ENCODE data around the gene GAGE10. TPM values are rescaled to one million over a fixed set of nuclear protein-coding genes. Genes with fewer than 3 reads are reported as not detected.
"Not testable (repeated sequence)": the region's sequence is repeated elsewhere in the genome, so short reads cannot be mapped to it uniquely, and the experiment has no call there.

Gene GAGE10
- total and polyA plus RNA-seq, 2 donors (not counting 1 experiment from before 2014, with no cell fraction given): not detected

- intact Hi-C loops (cut with micrococcal nuclease); H3K27ac Mint-ChIP-seq; H3K9ac ChIP-seq (ENCODE audit: low read length); H4K20me1 ChIP-seq (ENCODE audit: control insufficient read depth, insufficient read depth, low read length, poor library complexity, severe bottlenecking); H3K4me2 ChIP-seq (replicated peaks; ENCODE audit: low read depth, low read length, poor library complexity, severe bottlenecking); ATAC-seq (ENCODE audit: low read depth); POLR2A ChIA-PET; H3K27ac ChIP-seq (ENCODE audit: low read length in 2 of 2); H3K36me3 ChIP-seq (replicated peaks in 1 of 2; ENCODE audit: control extremely low read depth in 1 of 2, control insufficient read depth in 1 of 2, extremely low read depth in 1 of 2, insufficient read depth in 2 of 2, low read length in 1 of 2); H3K27me3 ChIP-seq (replicated peaks in 1 of 4; ENCODE audit: control extremely low read depth in 1 of 4, control insufficient read depth in 3 of 4, insufficient read depth in 4 of 4, low read length in 3 of 4); H3K79me2 ChIP-seq (ENCODE audit: control insufficient read depth, insufficient read depth, low read length); H3K9me3 Mint-ChIP-seq (ENCODE audit: insufficient read depth); H3K4me1 Mint-ChIP-seq; H3K4me1 ChIP-seq (ENCODE audit: control insufficient read depth in 2 of 2, insufficient read depth in 2 of 2, low read length in 2 of 2); H3K27me3 Mint-ChIP-seq; H3K4me3 ChIP-seq (ENCODE audit: control extremely low read depth in 1 of 5, extremely low read depth in 1 of 5, insufficient read depth in 1 of 5, low read depth in 2 of 5, low read length in 4 of 5); H3K4me3 Mint-ChIP-seq; CTCF ChIA-PET; H2AFZ ChIP-seq (ENCODE audit: insufficient read depth, low read depth, low read length, poor library complexity, severe bottlenecking); DNase-seq; H3K9me3 ChIP-seq (ENCODE audit: control extremely low read depth in 1 of 3, control insufficient read depth in 2 of 3, insufficient read depth in 1 of 3, low read length in 2 of 3): not testable (repeated sequence)
- WGBS (ENCODE audit: insufficient coverage): no CpG with 5 or more reads among the region's 7 CpGs
Measured at GRCh38 chrX:49323735-49324134, 20.3 kb downstream of the GAGE10 start.

DNA sequence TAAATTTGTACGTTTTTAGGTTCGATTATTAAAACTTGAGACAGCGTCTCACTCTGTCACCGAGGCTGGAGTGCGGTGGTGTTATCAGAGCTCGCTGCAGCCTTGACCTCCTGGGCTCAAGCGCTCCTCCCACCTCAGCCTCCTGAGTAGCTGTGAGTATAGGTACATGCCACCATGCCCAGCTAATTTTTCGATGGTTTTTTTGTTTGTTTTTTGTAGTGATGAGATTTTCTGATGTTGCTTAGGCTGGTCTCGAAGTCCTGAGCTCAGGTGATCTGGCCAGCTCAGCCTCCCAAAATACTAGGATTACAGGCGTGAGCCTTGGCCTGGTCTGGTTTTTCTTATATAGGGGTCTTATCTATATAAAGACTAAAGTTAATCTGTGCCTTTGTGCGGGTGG, 27.0 kb downstream of the GAGE10 start:
- H2AFZ ChIP-seq (ENCODE audit: insufficient read depth, low read depth, low read length, poor library complexity, severe bottlenecking); H3K27me3 ChIP-seq (replicated peaks in 1 of 4; ENCODE audit: control extremely low read depth in 1 of 4, control insufficient read depth in 3 of 4, insufficient read depth in 4 of 4, low read length in 3 of 4); ATAC-seq (ENCODE audit: low read depth); H3K9me3 ChIP-seq (ENCODE audit: control extremely low read depth in 1 of 3, control insufficient read depth in 2 of 3, insufficient read depth in 1 of 3, low read length in 2 of 3); H3K4me1 Mint-ChIP-seq; H4K20me1 ChIP-seq (ENCODE audit: control insufficient read depth, insufficient read depth, low read length, poor library complexity, severe bottlenecking); H3K27me3 Mint-ChIP-seq; H3K9me3 Mint-ChIP-seq (ENCODE audit: insufficient read depth); H3K4me1 ChIP-seq (ENCODE audit: control insufficient read depth in 2 of 2, insufficient read depth in 2 of 2, low read length in 2 of 2); H3K4me3 Mint-ChIP-seq; H3K9ac ChIP-seq (ENCODE audit: low read length); H3K27ac Mint-ChIP-seq; H3K36me3 ChIP-seq (replicated peaks in 1 of 2; ENCODE audit: control extremely low read depth in 1 of 2, control insufficient read depth in 1 of 2, extremely low read depth in 1 of 2, insufficient read depth in 2 of 2, low read length in 1 of 2); H3K4me3 ChIP-seq (ENCODE audit: control extremely low read depth in 1 of 5, extremely low read depth in 1 of 5, insufficient read depth in 1 of 5, low read depth in 2 of 5, low read length in 4 of 5); H3K4me2 ChIP-seq (replicated peaks; ENCODE audit: low read depth, low read length, poor library complexity, severe bottlenecking); H3K79me2 ChIP-seq (ENCODE audit: control insufficient read depth, insufficient read depth, low read length); DNase-seq; H3K27ac ChIP-seq (ENCODE audit: low read length in 2 of 2); intact Hi-C loops (cut with micrococcal nuclease); POLR2A ChIA-PET; CTCF ChIA-PET: not testable (repeated sequence)
- no CpG with 5 or more reads among the region's 11 CpGs for WGBS (ENCODE audit: insufficient coverage)

DNA sequence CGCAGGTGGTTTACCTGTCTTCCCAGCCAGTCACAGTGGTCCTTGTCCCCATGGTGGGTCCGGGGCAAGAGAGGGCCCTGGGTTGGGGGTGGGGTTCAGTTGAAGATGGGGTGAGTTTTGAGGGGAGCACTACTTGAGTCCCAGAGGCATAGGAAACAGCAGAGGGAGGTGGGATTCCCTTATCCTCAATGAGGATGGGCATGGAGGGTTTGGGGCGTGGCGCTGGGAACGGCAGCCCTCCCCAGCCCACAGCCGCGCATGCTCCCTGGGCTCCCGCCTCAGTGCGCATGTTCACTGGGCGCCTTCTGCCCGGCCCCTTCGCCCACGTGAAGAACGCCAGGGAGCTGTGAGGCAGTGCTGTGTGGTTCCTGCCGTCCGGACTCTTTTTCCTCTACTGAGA, 27.8 kb downstream of the GAGE10 start, which contains the start of gene GAGE13:
Gene GAGE13 (plus strand): TSS at position 301 of the 400 bp plus-strand sequence. CDS start 1,156 bp downstream, outside the sequence.
- H3K4me1 Mint-ChIP-seq; intact Hi-C loops (cut with micrococcal nuclease); H3K27ac ChIP-seq (ENCODE audit: low read length in 2 of 2); H3K79me2 ChIP-seq (ENCODE audit: control insufficient read depth, insufficient read depth, low read length); H3K27me3 Mint-ChIP-seq; H3K27me3 ChIP-seq (replicated peaks in 1 of 4; ENCODE audit: control extremely low read depth in 1 of 4, control insufficient read depth in 3 of 4, insufficient read depth in 4 of 4, low read length in 3 of 4); H3K36me3 ChIP-seq (replicated peaks in 1 of 2; ENCODE audit: control extremely low read depth in 1 of 2, control insufficient read depth in 1 of 2, extremely low read depth in 1 of 2, insufficient read depth in 2 of 2, low read length in 1 of 2); DNase-seq; H3K4me3 ChIP-seq (ENCODE audit: control extremely low read depth in 1 of 5, extremely low read depth in 1 of 5, insufficient read depth in 1 of 5, low read depth in 2 of 5, low read length in 4 of 5); H3K4me3 Mint-ChIP-seq; H4K20me1 ChIP-seq (ENCODE audit: control insufficient read depth, insufficient read depth, low read length, poor library complexity, severe bottlenecking); ATAC-seq (ENCODE audit: low read depth); POLR2A ChIA-PET; H3K9me3 Mint-ChIP-seq (ENCODE audit: insufficient read depth); H3K4me1 ChIP-seq (ENCODE audit: control insufficient read depth in 2 of 2, insufficient read depth in 2 of 2, low read length in 2 of 2); H2AFZ ChIP-seq (ENCODE audit: insufficient read depth, low read depth, low read length, poor library complexity, severe bottlenecking); H3K9me3 ChIP-seq (ENCODE audit: control extremely low read depth in 1 of 3, control insufficient read depth in 2 of 3, insufficient read depth in 1 of 3, low read length in 2 of 3); CTCF ChIA-PET; H3K9ac ChIP-seq (ENCODE audit: low read length); H3K27ac Mint-ChIP-seq; H3K4me2 ChIP-seq (replicated peaks; ENCODE audit: low read depth, low read length, poor library complexity, severe bottlenecking): not testable (repeated sequence)
- WGBS (ENCODE audit: insufficient coverage): no CpG with 5 or more reads among the region's 16 CpGs

DNA sequence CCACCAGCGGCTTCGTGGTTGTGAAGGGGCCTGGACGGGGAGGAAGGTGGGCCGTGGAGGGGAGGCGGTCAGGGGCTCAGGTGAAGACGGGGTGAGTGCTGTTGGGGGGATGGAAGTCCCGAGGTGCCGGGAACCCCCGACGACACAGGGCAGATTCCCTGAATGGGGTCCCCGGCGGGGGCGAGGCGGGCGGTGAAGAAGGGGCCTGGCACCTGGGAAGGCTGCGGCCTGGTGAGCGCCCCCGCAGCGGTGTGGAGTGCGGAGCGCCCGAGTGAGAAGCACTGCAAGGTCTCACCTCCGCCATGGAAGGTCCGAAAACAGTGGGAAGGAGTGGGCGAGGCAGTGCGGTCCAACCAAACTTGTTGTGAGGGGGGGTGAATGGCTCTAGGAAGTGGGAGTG, 28.4 kb downstream of the GAGE10 start:
- H4K20me1 ChIP-seq (ENCODE audit: control insufficient read depth, insufficient read depth, low read length, poor library complexity, severe bottlenecking); H3K27ac Mint-ChIP-seq; ATAC-seq (ENCODE audit: low read depth); H3K4me1 Mint-ChIP-seq; intact Hi-C loops (cut with micrococcal nuclease); POLR2A ChIA-PET; H3K27ac ChIP-seq (ENCODE audit: low read length in 2 of 2); H3K27me3 Mint-ChIP-seq; H3K4me3 ChIP-seq (ENCODE audit: control extremely low read depth in 1 of 5, extremely low read depth in 1 of 5, insufficient read depth in 1 of 5, low read depth in 2 of 5, low read length in 4 of 5); H3K36me3 ChIP-seq (replicated peaks in 1 of 2; ENCODE audit: control extremely low read depth in 1 of 2, control insufficient read depth in 1 of 2, extremely low read depth in 1 of 2, insufficient read depth in 2 of 2, low read length in 1 of 2); H2AFZ ChIP-seq (ENCODE audit: insufficient read depth, low read depth, low read length, poor library complexity, severe bottlenecking); DNase-seq; CTCF ChIA-PET; H3K9ac ChIP-seq (ENCODE audit: low read length); H3K4me2 ChIP-seq (replicated peaks; ENCODE audit: low read depth, low read length, poor library complexity, severe bottlenecking); H3K4me1 ChIP-seq (ENCODE audit: control insufficient read depth in 2 of 2, insufficient read depth in 2 of 2, low read length in 2 of 2); H3K4me3 Mint-ChIP-seq; H3K27me3 ChIP-seq (replicated peaks in 1 of 4; ENCODE audit: control extremely low read depth in 1 of 4, control insufficient read depth in 3 of 4, insufficient read depth in 4 of 4, low read length in 3 of 4); H3K9me3 ChIP-seq (ENCODE audit: control extremely low read depth in 1 of 3, control insufficient read depth in 2 of 3, insufficient read depth in 1 of 3, low read length in 2 of 3); H3K9me3 Mint-ChIP-seq (ENCODE audit: insufficient read depth); H3K79me2 ChIP-seq (ENCODE audit: control insufficient read depth, insufficient read depth, low read length): not testable (repeated sequence)
- WGBS (ENCODE audit: insufficient coverage): no CpG with 5 or more reads among the region's 26 CpGs

Data from B cell (primary cell).